ENCODE results near the gene PPP2R5D. TPM values are rescaled to one million over a fixed set of nuclear protein-coding genes. Genes with fewer than 3 reads are reported as not detected.

Gene PPP2R5D
- total RNA-seq, 1 experiment from 2014 or later: 52.7 TPM

GRCh38 chr6:43061861-43062260 is 77.5 kb downstream of the PPP2R5D start:
- peaks cover 18% of the 10 kb centered on the region; the same call in 1 of the 2 replicates for H3K36me3 Mint-ChIP-seq
- H3K4me1 Mint-ChIP-seq: peaks cover 21% of the 10 kb centered on the region
- ATAC-seq (no peak), DNase-seq (ENCODE audit: low spot score) (no peak)
- H3K4me3 Mint-ChIP-seq: no peak overlapping the region
- H3K27ac Mint-ChIP-seq: no peak overlapping the region
- ChIA-PET POLR2A (no interaction called here), CTCF (no interaction called here)
- no peaks in the 10 kb centered on the region for H3K27me3 Mint-ChIP-seq (ENCODE audit: low read depth)
- no peaks in the 10 kb centered on the region for H3K9me3 Mint-ChIP-seq
- TF ChIP-seq OVOL2 (CRISPR knock-in tag; IDR thresholded peaks at IDR 0.05; ENCODE audit: borderline replicate concordance) (no peak), ZNF317 (CRISPR knock-in tag; IDR thresholded peaks at IDR 0.05; ENCODE audit: borderline replicate concordance, low read depth) (no peak), EMX1 (CRISPR knock-in tag; IDR thresholded peaks at IDR 0.05) (no peak), CTCF (IDR thresholded peaks at IDR 0.05) (no peak), NFE2L1 (CRISPR knock-in tag; IDR thresholded peaks at IDR 0.05) (no peak), PRDM15 (CRISPR knock-in tag; IDR thresholded peaks at IDR 0.05) (no peak), ATF2 (CRISPR knock-in tag; IDR thresholded peaks at IDR 0.05; ENCODE audit: borderline replicate concordance, low read depth) (no peak)

Other genes with a start within 250 kb of the PPP2R5D start
- gene TBCC, start 238.5 kb upstream of the PPP2R5D start, total RNA-seq (2021): 24.7 to 27.3 TPM (median 25.0 TPM) in 3 replicates
- 9.4 to 10.3 TPM (median 9.7 TPM) in 3 replicates for gene BICRAL, start 202.5 kb upstream of the PPP2R5D start, total RNA-seq (2021)
- gene RPL7L1, start 105.0 kb upstream of the PPP2R5D start, total RNA-seq (2021): 91.4 to 107 TPM (median 93.0 TPM) in 3 replicates
- not detected in 3 replicates for gene PTCRA, start 68.5 kb upstream of the PPP2R5D start, total RNA-seq (2021)
- 67.0 to 88.7 TPM (median 86.5 TPM) in 3 replicates for gene CNPY3, start 55.1 kb upstream of the PPP2R5D start, total RNA-seq (2021)
- 1.6 to 2.7 TPM (median 2.0 TPM) in 3 replicates for gene GNMT, start 23.8 kb upstream of the PPP2R5D start, total RNA-seq (2021)
- 8.2 to 12.6 TPM (median 11.7 TPM) in 3 replicates for gene PEX6, start 5.4 kb upstream of the PPP2R5D start, total RNA-seq (2021)
- 85.0 to 91.2 TPM (median 86.5 TPM) in 3 replicates for gene MEA1, start 29.4 kb downstream of the PPP2R5D start, total RNA-seq (2021)
- 157 to 172 TPM (median 169 TPM) in 3 replicates for gene KLHDC3, start 29.7 kb downstream of the PPP2R5D start, total RNA-seq (2021)
- 65.6 to 81.0 TPM (median 67.9 TPM) in 3 replicates for gene RRP36, start 37.1 kb downstream of the PPP2R5D start, total RNA-seq (2021)
- gene CUL7, start 69.3 kb downstream of the PPP2R5D start, total RNA-seq (2021): 20.8 to 27.9 TPM (median 27.0 TPM) in 3 replicates
- gene MRPL2, start 74.9 kb downstream of the PPP2R5D start, total RNA-seq (2021): 107 to 131 TPM (median 112 TPM) in 3 replicates
- gene KLC4, start 75.1 kb downstream of the PPP2R5D start, total RNA-seq (2021): 31.2 to 36.4 TPM (median 35.7 TPM) in 3 replicates
- gene PTK7, start 91.7 kb downstream of the PPP2R5D start, total RNA-seq (2021): 151 to 165 TPM (median 160 TPM) in 3 replicates
- 43.9 to 46.2 TPM (median 45.3 TPM) in 3 replicates for gene SRF, start 186.7 kb downstream of the PPP2R5D start, total RNA-seq (2021)
- gene CUL9, start 197.6 kb downstream of the PPP2R5D start, total RNA-seq (2021): 15.2 to 20.5 TPM (median 19.2 TPM) in 3 replicates
- 48.4 to 56.4 TPM (median 55.4 TPM) in 3 replicates for gene DNPH1, start 244.9 kb downstream of the PPP2R5D start, total RNA-seq (2021)

Data from WTC11 (cell line).